ENCODE data around the gene RGS18. TPM values are rescaled to one million over a fixed set of nuclear protein-coding genes. Genes with fewer than 3 reads are reported as not detected.

RGS18 gene
- total and polyA plus RNA-seq, 2 of the 8 experiments (the other 6 are each of a cell fraction or from before 2014, with no cell fraction given) = not detected

DNA sequence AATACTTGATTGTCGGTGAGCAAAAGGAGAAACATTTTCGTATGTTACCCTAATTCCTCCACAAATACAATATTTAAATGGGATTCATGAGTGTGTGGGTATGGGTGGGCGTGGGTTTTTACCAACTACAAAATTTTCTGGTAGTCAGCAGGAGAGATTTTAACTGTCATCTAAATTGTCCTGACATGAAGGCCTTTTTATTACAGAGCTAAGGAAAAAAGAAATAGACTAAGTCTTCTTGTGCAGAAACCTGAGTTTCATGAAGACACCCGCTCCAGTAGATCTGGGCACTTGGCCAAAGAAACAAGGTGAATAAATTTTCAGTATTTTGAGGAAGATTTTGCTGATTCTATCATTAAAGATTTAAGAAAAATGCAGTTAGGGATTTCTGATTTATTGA, 752 bp downstream of the RGS18 start:
- no peak overlapping the region for H2BK20ac ChIP-seq (ENCODE audit: low read length)
- no peak overlapping the region for H3K4me3 ChIP-seq (ENCODE audit: extremely low read depth in 1 of 4, insufficient read depth in 2 of 4, low read depth in 3 of 4, low read length in 4 of 4)
- H3K23ac ChIP-seq (ENCODE audit: insufficient read length) = no peak overlapping the region
- no peak overlapping the region for H3K9ac ChIP-seq (replicated peaks in 1 of 4; ENCODE audit: extremely low read depth in 1 of 4, low read depth in 3 of 4, low read length in 3 of 4)
- no peaks in the 10 kb centered on the region for H3K9me3 ChIP-seq (ENCODE audit: insufficient read depth in 2 of 2, low read depth in 1 of 2, low read length in 1 of 2)
- H3K79me2 ChIP-seq (ENCODE audit: control insufficient read depth in 1 of 2, insufficient read depth in 2 of 2, low read length in 2 of 2) = no peaks in the 10 kb centered on the region
- no peak overlapping the region for H4K91ac ChIP-seq (replicated peaks; ENCODE audit: insufficient read length, low read length)
- no peaks in the 10 kb centered on the region for H3K4me1 ChIP-seq (replicated peaks in 1 of 4; ENCODE audit: control insufficient read depth in 3 of 4, insufficient read depth in 4 of 4, low read length in 3 of 4)
- no peak overlapping the region for H3K27ac ChIP-seq (ENCODE audit: low read depth, low read length)
- TF ChIP-seq ASH2L (IDR thresholded peaks at IDR 0.05; ENCODE audit: low read length) = no peak
- TF ChIP-seq SIN3A (conservative IDR thresholded peaks at IDR 0.05 in 1 of 2, IDR thresholded peaks at IDR 0.05 in 1 of 2; ENCODE audit: low read depth in 1 of 2, low read length in 2 of 2) = no peak
- no peak for TF ChIP-seq RNF2 (IDR thresholded peaks at IDR 0.05; ENCODE audit: borderline replicate concordance, low read depth, low read length, missing control alignments, poor library complexity, severe bottlenecking)
- no peak for TF ChIP-seq CEBPB (IDR thresholded peaks at IDR 0.05; ENCODE audit: low read depth, low read length)
- TF ChIP-seq JUND (IDR thresholded peaks at IDR 0.05; ENCODE audit: low read length) = no peak
- TF ChIP-seq ZNF274 (IDR thresholded peaks at IDR 0.05; ENCODE audit: borderline replicate concordance, extremely low read depth, low read length) = no peak
- no peak for TF ChIP-seq TEAD4 (IDR thresholded peaks at IDR 0.05; ENCODE audit: low read depth, low read length)
- no peak overlapping the region for H2BK5ac ChIP-seq (ENCODE audit: low read depth, low read length)
- FAIRE-seq = no peak
- H3K14ac ChIP-seq (ENCODE audit: insufficient read length) = no peak overlapping the region
- no peak overlapping the region for H3K4me2 ChIP-seq (ENCODE audit: insufficient read depth in 1 of 2, low read depth in 2 of 2, low read length in 2 of 2)
- no peaks in the 10 kb centered on the region for H3K36me3 ChIP-seq (ENCODE audit: control insufficient read depth in 2 of 4, insufficient read depth in 4 of 4, low read length in 3 of 4)
- H2BK120ac ChIP-seq (replicated peaks; ENCODE audit: low read depth, low read length) = no peak overlapping the region
- CTCF ChIA-PET (ENCODE audit: partially characterized antibody) = no interaction called here
- DNase-seq (ENCODE audit: low read depth in 1 of 2, low spot score in 2 of 2) = no peak
- H2AFZ ChIP-seq (ENCODE audit: low read length) = no peak overlapping the region
- no peak overlapping the region for H2AK5ac ChIP-seq (ENCODE audit: low read depth, low read length)
- H4K5ac ChIP-seq (ENCODE audit: insufficient read length, low read depth, low read length) = no peak overlapping the region
- H3K27me3 ChIP-seq (replicated peaks in 1 of 4; ENCODE audit: control insufficient read depth in 3 of 4, extremely low read depth in 1 of 4, insufficient read depth in 3 of 4, low read length in 3 of 4) = no peaks in the 10 kb centered on the region
- WGBS, 2 experiments (ENCODE audit: extremely low coverage in 1 of 2, insufficient coverage in 1 of 2, insufficient read length in 1 of 2, insufficient replicate concordance in 2 of 2, low coverage in 1 of 2, low lambda C conversion rate in 2 of 2, missing lambda C conversion rate in 1 of 2) = 70% methylated on average over 4 of the region's 4 CpGs; no CpG with 5 or more reads in 1 of the 2 experiments
- H3K79me1 ChIP-seq (ENCODE audit: low read depth, low read length) = no peaks in the 10 kb centered on the region
- POLR2A ChIA-PET (ENCODE audit: partially characterized antibody) = no interaction called here
- no peak overlapping the region for H3K18ac ChIP-seq (ENCODE audit: extremely low read depth, low read length)
- no peaks in the 10 kb centered on the region for H4K20me1 ChIP-seq (replicated peaks in 1 of 2; ENCODE audit: control insufficient read depth in 1 of 2, insufficient read depth in 2 of 2, low read length in 2 of 2)
- no peak overlapping the region for H3K4ac ChIP-seq (replicated peaks; ENCODE audit: insufficient read length, low read depth, low read length)
- no peak overlapping the region for H3K56ac ChIP-seq (replicated peaks; ENCODE audit: insufficient read length, low read depth, low read length)
- no peaks in the 10 kb centered on the region for H3K23me2 ChIP-seq (ENCODE audit: low read depth, low read length)
- no peak overlapping the region for H2BK15ac ChIP-seq (ENCODE audit: low read length)
- no peak overlapping the region for H4K8ac ChIP-seq (ENCODE audit: extremely low read depth, insufficient read depth, low read length)
- H2BK12ac ChIP-seq (ENCODE audit: low read depth, low read length) = no peak overlapping the region
